ENCODE data around the gene LRPAP1.

Gene LRPAP1

DNA sequence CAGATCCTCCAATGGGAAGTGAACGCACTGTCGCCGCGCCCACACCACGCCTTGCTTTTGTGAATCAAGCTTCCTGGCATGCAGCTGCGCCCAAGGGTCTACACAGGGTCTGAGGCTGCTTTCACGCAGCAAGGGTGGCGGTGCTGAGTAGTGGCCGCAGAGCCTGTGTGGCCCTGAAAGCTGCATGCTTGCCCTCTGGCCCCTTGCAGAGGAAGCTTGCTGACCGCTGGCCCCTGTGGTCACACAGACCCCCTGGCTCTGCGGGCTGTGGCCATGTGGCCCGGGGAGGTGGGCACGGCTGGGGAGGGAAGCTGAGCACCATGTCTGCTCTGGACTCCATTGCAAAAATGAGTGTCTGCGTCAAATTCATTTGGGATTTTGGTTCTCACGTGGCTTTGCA, 60.3 kb downstream of the LRPAP1 start:
- TF ChIP-seq, protein P1, sequence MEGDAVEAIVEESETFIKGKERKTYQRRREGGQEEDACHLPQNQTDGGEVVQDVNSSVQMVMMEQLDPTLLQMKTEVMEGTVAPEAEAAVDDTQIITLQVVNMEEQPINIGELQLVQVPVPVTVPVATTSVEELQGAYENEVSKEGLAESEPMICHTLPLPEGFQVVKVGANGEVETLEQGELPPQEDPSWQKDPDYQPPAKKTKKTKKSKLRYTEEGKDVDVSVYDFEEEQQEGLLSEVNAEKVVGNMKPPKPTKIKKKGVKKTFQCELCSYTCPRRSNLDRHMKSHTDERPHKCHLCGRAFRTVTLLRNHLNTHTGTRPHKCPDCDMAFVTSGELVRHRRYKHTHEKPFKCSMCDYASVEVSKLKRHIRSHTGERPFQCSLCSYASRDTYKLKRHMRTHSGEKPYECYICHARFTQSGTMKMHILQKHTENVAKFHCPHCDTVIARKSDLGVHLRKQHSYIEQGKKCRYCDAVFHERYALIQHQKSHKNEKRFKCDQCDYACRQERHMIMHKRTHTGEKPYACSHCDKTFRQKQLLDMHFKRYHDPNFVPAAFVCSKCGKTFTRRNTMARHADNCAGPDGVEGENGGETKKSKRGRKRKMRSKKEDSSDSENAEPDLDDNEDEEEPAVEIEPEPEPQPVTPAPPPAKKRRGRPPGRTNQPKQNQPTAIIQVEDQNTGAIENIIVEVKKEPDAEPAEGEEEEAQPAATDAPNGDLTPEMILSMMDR (IDR thresholded peaks at IDR 0.05; ENCODE audit: low read depth, low read length, missing control alignments), result no peak
- DNase-seq, result no peak

DNA sequence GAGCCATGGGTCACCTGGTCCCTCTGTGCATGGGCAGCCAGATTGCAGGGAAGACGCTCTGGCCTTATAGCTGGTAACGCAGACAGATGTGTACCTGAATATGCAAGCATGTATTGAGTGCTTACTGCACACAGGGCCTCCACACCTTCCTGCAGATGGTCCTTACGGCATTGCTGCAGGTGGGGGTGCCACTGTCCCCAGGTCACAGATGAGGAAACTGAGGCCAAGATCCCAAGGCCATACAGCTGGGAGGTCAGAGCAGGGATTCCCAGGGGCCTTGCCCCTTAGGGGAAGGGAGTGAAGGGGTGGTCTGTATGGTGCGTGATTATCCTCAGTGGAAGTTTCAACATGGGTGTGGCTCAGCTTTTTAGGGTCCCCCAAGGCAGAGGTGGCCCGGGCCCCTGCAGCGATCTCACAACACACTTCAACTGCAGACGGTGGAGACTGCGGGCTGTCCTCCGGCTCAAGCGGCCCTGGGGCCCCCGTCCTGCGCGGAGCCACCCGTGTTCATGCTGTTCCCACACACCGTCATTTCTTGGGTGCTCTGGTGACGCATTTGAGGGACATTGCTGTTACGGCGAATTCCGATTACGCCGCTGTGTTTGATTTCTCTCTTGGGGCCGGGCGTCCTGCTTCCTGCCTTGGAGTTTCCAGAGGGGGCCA, 61.0 kb downstream of the LRPAP1 start:
- no peak for DNase-seq
- Histone ChIP-seq H3K27me3 (replicated peaks) (no peaks in the 10 kb centered on the region), H3K27ac (no peak overlapping the region), H3K4me3 (ENCODE audit: low read depth, low read length) (no peak overlapping the region), H3K36me3 (replicated peaks) (no peaks in the 10 kb centered on the region)
- in situ Hi-C loops (cut with HindIII; ENCODE audit: low pct_ligation_motif_present, low sequenced_read_pairs), result no loop called here
- TF ChIP-seq, protein P1 (IDR thresholded peaks at IDR 0.05; ENCODE audit: low read depth, low read length, missing control alignments), result no peak

More for the DNA sequence above, 60.3 kb downstream of the LRPAP1 start:
- in situ Hi-C loops (cut with HindIII; ENCODE audit: low pct_ligation_motif_present, low sequenced_read_pairs), result no loop called here
- H3K36me3 ChIP-seq (replicated peaks), result no peaks in the 10 kb centered on the region
- H3K4me3 ChIP-seq (ENCODE audit: low read depth, low read length), result no peak overlapping the region
- no peak overlapping the region for H3K27ac ChIP-seq
- peaks cover 2% of the 10 kb centered on the region for H3K27me3 ChIP-seq (replicated peaks)

DNA sequence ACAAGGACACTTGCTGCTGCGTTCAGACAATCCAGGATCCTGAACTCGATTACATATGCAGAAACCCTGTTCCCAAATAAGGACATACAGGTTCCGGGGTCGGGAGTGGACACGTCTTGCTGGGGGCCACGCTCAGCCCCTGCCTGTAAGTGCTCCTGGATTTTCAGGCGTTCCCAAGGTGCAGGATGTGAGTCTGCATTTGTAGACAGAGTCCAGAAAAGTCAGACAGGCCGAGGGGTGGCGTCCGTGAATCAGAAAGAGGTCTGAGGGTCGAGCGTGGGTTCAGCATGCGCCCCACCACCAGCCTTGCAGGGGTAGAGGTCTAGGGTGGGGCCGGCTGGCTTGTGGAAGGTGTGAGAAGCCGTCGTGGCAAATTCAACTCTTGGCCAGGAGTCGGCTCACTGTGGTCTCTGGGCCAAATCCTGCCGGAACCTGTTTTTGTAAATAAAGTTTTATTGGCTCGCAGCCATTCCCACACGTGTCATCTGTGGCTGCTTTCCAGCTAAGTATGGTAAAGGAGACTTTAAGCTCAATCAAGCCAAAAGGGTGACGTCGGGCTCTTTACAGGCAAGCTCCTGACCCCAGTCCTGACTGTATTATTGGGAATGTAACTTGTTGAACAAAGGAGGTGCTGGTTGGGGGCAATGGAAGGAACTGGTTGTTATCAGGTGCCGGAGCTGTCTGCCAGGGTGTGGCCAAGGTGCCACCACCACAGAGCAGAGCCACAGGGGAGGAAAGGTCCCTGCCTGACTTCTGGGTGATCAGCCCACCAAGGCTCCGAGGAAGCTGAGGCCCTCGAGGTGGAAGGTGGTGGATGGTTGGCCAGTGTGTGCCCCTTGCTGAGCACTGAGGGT, 61.8 kb downstream of the LRPAP1 start:
- TF ChIP-seq, protein P1 (IDR thresholded peaks at IDR 0.05; ENCODE audit: low read depth, low read length, missing control alignments), result no peak
- H3K4me3 ChIP-seq (ENCODE audit: low read depth, low read length), result no peak overlapping the region
- in situ Hi-C loops (cut with HindIII; ENCODE audit: low pct_ligation_motif_present, low sequenced_read_pairs), result no loop called here
- H3K36me3 ChIP-seq (replicated peaks), result no peaks in the 10 kb centered on the region
- DNase-seq, result no peak
- no peak overlapping the region for H3K27ac ChIP-seq
- H3K27me3 ChIP-seq (replicated peaks), result no peaks in the 10 kb centered on the region

DNA sequence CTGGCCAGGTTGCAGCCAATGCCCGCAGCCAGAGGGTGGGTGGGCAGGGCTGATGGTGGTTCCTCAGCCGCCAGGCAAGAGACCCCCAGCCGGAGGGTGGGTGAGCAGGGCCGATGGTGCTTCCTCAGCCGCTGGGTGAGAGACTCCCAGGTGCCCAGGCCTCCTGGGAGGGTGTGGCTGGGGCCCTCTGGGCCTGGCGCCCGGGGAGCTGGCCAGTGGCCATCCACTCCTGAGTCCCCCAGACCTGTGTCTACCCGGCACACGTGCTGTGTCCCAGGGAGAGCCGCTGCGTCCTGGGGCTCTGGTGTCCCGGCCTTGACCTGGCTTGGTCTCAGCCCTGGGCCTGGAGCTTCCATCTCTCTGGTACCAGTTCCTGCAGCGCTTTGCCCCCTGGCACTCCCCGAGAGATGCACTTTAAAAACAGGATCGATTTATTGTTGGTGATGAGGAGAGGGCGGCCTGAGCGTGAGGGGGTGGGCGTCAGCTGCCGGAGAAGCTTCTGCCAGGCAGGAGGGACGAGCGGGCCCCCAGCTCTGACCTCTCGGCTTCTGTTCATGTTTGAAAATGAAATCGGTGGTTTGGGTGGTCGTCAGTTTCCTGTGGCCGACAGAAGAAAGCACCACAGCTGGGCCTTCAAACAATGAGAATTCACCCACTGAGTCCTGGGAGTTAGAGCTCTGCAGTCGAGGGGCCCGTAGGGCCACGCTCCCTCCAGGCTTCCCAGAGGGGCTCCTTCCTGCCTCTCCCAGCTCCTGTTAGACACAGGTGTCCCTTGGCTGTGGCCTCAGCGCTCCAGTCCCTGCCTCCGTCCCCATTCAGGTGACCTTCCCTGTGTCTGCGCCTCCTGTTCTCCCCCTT, 62.6 kb downstream of the LRPAP1 start:
- H3K36me3 ChIP-seq (replicated peaks), result no peaks in the 10 kb centered on the region
- no peak overlapping the region for H3K27ac ChIP-seq
- DNase-seq, result no peak
- in situ Hi-C loops (cut with HindIII; ENCODE audit: low pct_ligation_motif_present, low sequenced_read_pairs), result no loop called here
- H3K4me3 ChIP-seq (ENCODE audit: low read depth, low read length), result no peak overlapping the region
- TF ChIP-seq, protein P1 (IDR thresholded peaks at IDR 0.05; ENCODE audit: low read depth, low read length, missing control alignments), result no peak
- peaks cover 1% of the 10 kb centered on the region for H3K27me3 ChIP-seq (replicated peaks)

DNA sequence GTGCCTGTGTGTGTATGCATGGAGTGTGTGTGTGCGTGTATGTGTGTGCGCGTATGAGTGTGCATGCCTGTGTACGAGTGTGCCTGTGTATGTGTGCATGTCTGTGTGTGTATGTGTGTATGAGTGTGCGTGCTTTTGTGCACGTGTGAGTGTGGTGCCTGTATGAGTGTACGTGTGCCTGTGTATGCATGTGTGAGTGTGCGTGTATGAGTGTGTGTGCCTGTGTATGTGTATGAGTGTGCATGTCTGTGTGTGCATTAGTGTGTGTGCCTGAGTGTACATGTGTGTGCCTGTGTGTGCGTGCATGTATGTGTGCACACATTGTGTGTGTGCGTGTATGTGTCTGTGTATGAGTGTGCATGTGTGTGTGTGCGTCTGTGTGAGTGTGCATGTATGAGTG, 63.4 kb downstream of the LRPAP1 start:
- TF ChIP-seq, protein P1 (IDR thresholded peaks at IDR 0.05; ENCODE audit: low read depth, low read length, missing control alignments), result no peak
- H3K27ac ChIP-seq, result no peak overlapping the region
- peaks cover 8% of the 10 kb centered on the region for H3K27me3 ChIP-seq (replicated peaks)
- no peak overlapping the region for H3K4me3 ChIP-seq (ENCODE audit: low read depth, low read length)
- DNase-seq, result no peak
- in situ Hi-C loops (cut with HindIII; ENCODE audit: low pct_ligation_motif_present, low sequenced_read_pairs), result no loop called here
- no peaks in the 10 kb centered on the region for H3K36me3 ChIP-seq (replicated peaks)
